Measurements from ENCODE around the gene CLDN4.
A peak's percentile ranks its signal among the peaks of the same experiment; 100 is the strongest.

The CLDN4 gene

DNA sequence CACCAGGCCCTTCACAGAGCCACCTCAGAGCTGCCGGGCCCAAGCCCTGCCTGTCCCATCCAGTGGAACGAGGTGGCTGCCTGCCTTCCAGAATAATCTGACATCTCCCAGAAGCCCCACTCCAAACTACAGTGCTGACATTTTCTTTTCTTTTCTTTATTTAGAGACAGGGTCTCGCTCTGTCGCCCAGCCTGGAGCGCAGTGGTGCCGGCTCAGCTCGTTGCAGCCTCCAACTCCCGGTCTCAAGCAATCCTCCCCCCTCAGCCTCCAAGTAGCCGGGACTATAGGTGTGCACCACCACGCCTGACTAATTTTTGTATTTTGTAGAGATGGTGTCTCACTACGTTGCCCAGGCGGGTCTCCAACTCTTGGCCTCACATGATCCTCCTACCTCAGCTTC, 30.5 kb downstream of the CLDN4 start:
- peaks cover 0 to 2% of the 10 kb centered on the region in 2 donors for H3K4me1 Mint-ChIP-seq (ENCODE audit: low read depth in 2 of 2)
- no peak for ATAC-seq (replicated peaks)
- no peaks in the 10 kb centered on the region for H3K9me3 Mint-ChIP-seq
- H3K27ac Mint-ChIP-seq, result no peak overlapping the region
- DNase-seq, result no peak
- H3K27me3 Mint-ChIP-seq, result peaks cover 13 to 31% of the 10 kb centered on the region in 2 donors
- no peaks in the 10 kb centered on the region for H3K36me3 Mint-ChIP-seq (ENCODE audit: insufficient read depth)
- no peak overlapping the region for H3K4me3 Mint-ChIP-seq

DNA sequence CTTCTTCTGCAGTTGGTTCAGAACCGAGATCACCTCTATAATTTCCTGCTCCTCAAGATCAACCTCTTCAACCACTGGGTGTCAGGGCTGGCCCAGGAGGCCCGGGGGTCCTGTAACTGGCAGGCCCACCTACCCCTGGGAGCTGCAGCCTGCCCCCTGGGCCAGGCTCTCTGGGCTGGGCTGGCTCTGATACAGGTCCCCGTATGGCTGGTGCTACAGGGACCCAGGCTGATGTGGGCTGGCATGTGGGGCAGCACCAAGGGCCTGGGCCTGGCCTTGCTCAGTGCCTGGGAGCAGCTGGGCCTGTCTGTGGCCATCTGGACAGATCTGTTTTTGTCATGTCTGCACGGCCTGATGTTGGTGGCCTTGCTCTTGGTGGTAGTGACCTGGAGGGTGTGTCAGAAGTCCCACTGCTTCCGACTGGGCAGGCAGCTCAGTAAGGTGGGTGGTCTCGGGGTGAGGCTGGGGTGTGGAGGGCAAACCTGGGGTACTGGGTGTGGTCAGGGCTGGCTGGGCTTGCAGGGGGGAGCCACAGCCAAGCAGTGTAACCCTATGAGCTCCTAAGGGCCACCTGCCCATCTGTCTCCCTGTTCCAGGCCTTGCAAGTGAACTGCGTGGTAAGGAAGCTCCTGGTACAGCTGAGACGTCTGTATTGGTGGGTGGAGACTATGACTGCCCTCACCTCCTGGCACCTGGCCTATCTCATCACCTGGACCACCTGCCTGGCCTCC, 34.4 kb downstream of the CLDN4 start:
- H3K9me3 Mint-ChIP-seq, result no peaks in the 10 kb centered on the region
- ATAC-seq (replicated peaks) (no peak), DNase-seq (no peak)
- H3K27me3 Mint-ChIP-seq, result peaks cover 0 to 12% of the 10 kb centered on the region in 2 donors
- peaks cover 2% of the 10 kb centered on the region for H3K36me3 Mint-ChIP-seq (ENCODE audit: insufficient read depth)
- H3K27ac Mint-ChIP-seq, result no peak overlapping the region
- H3K4me3 Mint-ChIP-seq, result no peak overlapping the region
- no peaks in the 10 kb centered on the region for H3K4me1 Mint-ChIP-seq (ENCODE audit: low read depth in 2 of 2)

DNA sequence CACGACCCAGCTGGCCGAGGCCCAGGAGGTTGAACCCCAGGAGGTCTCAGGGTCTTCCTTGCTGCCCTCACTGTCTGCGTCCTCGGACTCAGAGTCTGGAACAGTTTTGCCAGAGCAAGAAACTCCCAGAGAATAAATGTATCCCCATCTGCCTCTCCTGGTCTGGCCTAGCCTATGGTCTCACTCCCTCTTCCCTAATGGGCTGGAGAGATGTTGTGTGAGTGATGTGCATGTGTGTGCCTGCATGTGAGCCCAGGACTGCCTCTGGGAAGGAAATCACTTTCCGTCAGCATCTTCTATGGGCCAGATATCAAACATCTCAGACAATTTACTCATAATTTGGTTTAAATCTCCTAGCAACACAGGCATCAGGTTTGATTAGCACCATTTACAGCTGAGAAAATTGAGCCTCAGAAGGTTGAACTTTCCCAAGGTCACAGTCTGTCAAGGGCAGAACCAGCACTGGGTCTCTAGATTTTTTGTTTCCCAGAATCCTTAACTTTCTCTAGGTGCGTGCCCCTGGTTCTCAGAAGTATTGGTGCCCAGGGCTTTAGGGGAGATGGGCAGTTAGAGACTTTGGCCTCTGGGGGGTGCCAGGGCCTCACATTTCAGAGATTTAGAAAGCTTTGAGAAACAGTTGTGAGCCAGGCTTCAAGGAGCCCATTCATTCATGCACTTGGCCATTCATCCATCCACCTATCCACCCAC, 35.1 kb downstream of the CLDN4 start:
- Mint-ChIP-seq H3K4me1 (ENCODE audit: low read depth in 2 of 2) (no peaks in the 10 kb centered on the region), H3K27me3 (peaks cover 0 to 12% of the 10 kb centered on the region in 2 donors), H3K9me3 (no peaks in the 10 kb centered on the region), H3K27ac (no peak overlapping the region), H3K36me3 (ENCODE audit: insufficient read depth) (peaks cover 2% of the 10 kb centered on the region), H3K4me3 (no peak overlapping the region)
- DNase-seq, result no peak
- no peak for ATAC-seq (replicated peaks)

DNA sequence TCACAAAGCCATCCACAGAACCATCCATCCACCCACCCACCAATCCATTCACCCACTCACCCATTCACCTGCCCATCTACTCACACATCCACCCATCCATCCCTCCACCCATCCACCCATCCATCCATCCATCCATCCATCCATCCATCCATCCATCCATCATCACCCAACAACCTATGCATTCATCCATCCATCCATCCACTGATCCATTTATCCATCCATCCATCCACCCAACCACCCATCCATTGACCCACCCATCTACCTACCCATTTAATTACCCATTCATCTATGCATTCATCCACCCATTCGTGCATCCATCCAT, 35.6 kb downstream of the CLDN4 start:
- DNase-seq, result no peak
- H3K27me3 Mint-ChIP-seq, result peaks cover 0 to 7% of the 10 kb centered on the region in 2 donors
- H3K36me3 Mint-ChIP-seq (ENCODE audit: insufficient read depth), result peaks cover 2% of the 10 kb centered on the region
- H3K27ac Mint-ChIP-seq, result no peak overlapping the region
- no peak for ATAC-seq (replicated peaks)
- no peak overlapping the region for H3K4me3 Mint-ChIP-seq
- H3K4me1 Mint-ChIP-seq (ENCODE audit: low read depth in 2 of 2), result no peaks in the 10 kb centered on the region
- H3K9me3 Mint-ChIP-seq, result no peaks in the 10 kb centered on the region

DNA sequence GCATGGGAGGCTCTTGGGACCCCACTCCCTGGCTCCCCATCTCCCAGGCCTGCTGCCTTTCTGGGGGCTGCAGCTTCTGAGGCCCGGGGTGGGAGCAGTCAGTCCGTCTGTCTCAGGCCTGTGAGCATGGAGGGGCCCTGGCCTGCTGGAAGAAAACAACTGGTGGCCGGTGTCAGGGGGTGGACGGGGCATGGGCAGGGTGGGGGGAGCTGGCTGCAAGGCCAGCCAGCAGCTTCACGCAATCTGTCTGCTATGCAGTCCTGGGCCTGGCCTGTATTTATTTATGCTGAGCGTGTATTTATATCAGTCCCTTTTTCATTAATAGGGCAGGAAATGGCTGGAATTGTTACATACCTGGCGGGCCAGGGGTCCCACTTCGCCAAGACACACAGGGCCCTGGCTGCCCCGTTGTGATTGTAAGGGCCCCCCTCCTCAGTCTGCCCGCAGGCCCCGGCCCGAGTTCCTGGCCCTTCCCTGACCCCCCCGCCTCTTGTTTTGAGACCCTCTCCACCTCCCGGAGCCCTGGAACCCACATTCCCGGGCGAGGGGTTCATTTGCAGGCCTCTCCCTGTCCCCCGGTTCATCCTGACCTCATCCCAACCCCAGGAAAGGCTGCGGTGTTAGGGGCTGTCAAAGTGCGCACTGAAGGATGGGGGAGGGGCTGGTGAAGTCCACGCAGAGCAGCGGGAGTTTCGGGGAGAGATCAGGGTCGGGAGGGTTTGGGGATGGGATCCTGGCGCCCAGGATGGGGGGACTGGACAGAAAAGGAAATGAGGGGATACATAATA, 38.4 kb downstream of the CLDN4 start:
- peaks cover 2% of the 10 kb centered on the region for H3K36me3 Mint-ChIP-seq (ENCODE audit: insufficient read depth)
- ATAC-seq (replicated peaks) (no peak), DNase-seq (no peak)
- H3K9me3 Mint-ChIP-seq, result no peaks in the 10 kb centered on the region
- H3K4me1 Mint-ChIP-seq (ENCODE audit: low read depth in 2 of 2), result no peaks in the 10 kb centered on the region
- no peaks in the 10 kb centered on the region for H3K27me3 Mint-ChIP-seq
- no peak overlapping the region for H3K4me3 Mint-ChIP-seq
- no peak overlapping the region for H3K27ac Mint-ChIP-seq

DNA sequence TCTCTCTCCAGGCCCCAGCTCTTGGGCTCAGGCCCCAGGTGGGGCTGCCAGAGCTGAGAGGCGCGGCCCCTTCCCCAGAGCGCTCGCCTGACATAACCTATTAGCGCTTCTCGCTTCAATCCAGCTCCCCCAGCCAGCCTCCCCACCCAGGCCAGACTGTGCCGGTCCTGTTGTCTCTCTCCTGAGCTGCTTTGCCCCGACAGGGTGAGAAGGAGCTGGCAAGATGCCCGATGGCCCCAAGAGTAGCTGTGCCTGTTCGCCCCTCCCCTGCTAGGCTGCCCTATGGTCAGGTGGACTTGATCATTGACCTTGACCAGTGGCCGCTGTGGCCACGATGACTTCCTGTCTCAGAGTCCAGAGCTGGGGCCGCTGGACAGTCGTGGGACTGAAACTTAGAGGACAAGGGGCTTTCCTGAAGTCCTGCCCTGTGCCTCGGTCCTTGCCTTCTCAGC, 39.3 kb downstream of the CLDN4 start:
- DNase-seq (no peak), ATAC-seq (replicated peaks) (no peak)
- no peaks in the 10 kb centered on the region for H3K4me1 Mint-ChIP-seq (ENCODE audit: low read depth in 2 of 2)
- H3K36me3 Mint-ChIP-seq (ENCODE audit: insufficient read depth), result peaks cover 2% of the 10 kb centered on the region
- peak overlapping the region in 1 of 2 donors; percentile 39 for H3K27ac Mint-ChIP-seq
- no peak overlapping the region for H3K4me3 Mint-ChIP-seq
- no peaks in the 10 kb centered on the region for H3K9me3 Mint-ChIP-seq
- no peaks in the 10 kb centered on the region for H3K27me3 Mint-ChIP-seq

DNA sequence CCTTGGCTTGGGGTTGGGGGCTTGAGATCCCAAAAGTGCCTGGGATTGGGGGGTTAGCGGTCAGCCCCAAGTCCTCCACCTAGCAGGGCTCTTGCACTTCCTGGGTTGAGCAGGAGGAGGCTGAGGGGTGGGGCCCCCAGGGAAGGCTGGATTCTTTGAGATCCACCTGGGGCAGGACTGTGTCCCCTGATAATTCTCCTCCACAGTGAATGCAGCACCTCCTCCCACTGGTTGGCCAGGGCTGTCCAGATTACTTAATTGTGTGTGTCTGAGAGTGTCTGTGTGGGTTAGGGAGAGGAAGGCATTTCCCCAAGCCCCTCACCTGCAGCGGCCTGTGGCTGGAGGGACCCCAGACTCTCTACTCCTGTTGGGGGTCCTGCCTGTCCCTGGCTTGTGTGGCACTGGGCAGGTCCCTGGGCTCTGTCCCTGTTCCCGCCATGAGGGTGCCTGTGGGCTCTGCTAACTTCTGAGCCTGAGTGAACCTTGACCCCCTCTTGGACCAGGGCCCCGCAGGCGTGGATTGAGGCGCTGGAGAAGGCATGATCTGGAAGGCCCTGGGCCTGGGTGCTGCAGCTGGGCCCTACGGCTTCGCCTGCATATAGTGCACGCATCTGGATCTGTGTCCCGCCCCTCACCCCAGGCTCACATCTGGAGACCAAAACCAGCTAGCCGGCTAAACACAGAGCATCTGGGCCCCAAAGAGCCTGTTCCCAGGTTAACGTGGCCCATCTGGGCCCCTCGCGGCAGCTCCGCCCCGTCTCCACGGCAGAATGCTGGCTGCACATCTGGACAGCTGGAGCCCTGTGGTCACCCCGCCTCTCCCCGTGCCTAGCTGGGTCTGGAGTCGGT, 40.6 kb downstream of the CLDN4 start:
- Mint-ChIP-seq H3K27me3 (peaks cover 4 to 5% of the 10 kb centered on the region in 2 donors), H3K4me3 (no peak overlapping the region), H3K27ac (no peak overlapping the region), H3K36me3 (ENCODE audit: insufficient read depth) (peaks cover 2% of the 10 kb centered on the region), H3K4me1 (ENCODE audit: low read depth in 2 of 2) (no peaks in the 10 kb centered on the region), H3K9me3 (no peaks in the 10 kb centered on the region)
- DNase-seq (no peak), ATAC-seq (replicated peaks) (no peak)

DNA sequence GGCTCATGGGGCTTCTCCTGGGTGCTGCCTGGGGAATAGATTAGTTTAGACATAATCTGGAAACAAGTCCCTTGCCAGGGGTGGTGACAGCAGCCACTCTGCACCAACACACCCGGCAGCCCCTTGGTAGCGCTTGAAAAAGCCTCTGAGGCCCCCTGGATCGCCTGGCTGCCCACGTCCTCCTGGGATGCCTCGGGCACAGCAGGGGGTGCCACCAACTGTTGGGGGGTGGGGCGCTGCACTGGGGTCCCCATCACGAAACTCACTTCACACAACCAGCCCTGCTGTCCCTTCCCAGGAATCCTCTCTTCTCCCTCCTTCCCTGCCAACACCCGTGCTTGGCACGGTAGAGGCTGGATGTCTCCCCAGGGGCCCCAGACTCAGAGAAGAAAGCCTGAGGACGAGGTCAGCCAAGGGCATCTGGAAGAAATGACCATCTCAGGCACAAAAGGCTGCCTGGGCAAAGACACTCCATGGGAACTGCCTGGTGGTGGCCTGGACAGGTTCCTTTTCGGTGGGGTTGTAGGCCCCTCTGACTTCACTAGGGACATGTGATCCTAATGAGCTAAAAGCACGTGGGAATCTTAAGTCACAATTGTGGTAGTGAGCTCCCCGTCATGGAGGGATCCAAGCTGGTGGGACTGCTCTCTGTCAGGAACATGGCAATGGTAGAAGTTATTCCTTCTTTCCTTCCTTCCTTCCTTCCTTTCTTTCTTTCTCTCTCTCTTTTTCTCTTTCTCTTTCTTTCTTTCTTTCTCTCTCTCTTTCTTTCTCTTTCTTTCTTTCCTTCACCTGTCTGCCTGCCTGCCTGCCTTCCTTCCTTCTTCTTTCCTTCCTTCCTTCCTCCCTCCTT, 41.5 kb downstream of the CLDN4 start:
- Mint-ChIP-seq H3K27ac (no peak overlapping the region), H3K4me3 (no peak overlapping the region), H3K27me3 (peaks cover 11 to 12% of the 10 kb centered on the region in 2 donors), H3K36me3 (ENCODE audit: insufficient read depth) (peaks cover 2% of the 10 kb centered on the region), H3K9me3 (no peaks in the 10 kb centered on the region), H3K4me1 (ENCODE audit: low read depth in 2 of 2) (no peaks in the 10 kb centered on the region)
- ATAC-seq (replicated peaks) (no peak), DNase-seq (no peak)

DNA sequence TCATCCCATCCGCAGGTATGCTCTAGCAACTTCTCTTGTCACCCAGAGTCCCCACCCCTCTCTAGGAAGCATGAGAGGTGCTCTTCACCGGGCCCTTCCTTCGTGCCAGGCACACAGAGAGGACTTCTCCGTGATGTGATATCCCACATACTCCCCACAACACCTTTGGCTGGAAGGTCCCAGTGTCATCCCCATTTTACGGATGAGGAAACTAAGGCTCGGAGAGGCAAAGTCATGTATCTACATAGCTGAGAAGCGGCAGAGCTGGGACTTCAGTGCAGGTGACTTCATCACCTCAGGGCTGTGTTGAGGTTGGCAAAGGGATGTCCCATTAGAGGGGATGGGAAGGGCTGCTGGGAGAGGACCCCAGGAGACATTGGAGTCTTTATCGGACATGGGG, 45.6 kb downstream of the CLDN4 start:
- Mint-ChIP-seq H3K4me1 (ENCODE audit: low read depth in 2 of 2) (no peaks in the 10 kb centered on the region), H3K27me3 (peaks cover 29 to 40% of the 10 kb centered on the region in 2 donors), H3K4me3 (no peak overlapping the region), H3K36me3 (ENCODE audit: insufficient read depth) (peaks cover under 1% of the 10 kb centered on the region), H3K9me3 (no peaks in the 10 kb centered on the region), H3K27ac (no peak overlapping the region)
- DNase-seq (no peak), ATAC-seq (replicated peaks) (no peak)

DNA sequence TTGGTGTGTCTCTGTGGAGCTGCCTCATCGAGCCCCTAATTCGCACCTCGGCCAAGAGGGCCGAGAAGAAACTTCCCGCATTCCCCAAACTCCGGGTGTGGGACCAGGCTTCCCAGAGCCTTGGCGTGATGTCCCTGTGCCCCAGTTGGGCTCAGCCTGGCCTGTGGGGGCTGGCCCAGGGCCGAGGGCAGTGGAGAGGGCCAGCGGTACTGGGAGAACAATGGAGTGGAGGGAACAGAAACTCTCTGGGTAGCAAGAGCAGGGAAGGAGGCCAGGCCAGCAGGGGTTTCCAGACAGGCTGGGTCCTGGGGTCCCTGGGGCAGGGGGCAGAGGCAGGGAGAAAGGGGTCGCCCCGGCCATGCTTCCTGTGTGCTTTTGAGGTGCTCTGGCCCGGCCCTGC, 46.2 kb downstream of the CLDN4 start:
- DNase-seq (no peak), ATAC-seq (replicated peaks) (no peak)
- Mint-ChIP-seq H3K4me1 (ENCODE audit: low read depth in 2 of 2) (no peaks in the 10 kb centered on the region), H3K9me3 (no peaks in the 10 kb centered on the region), H3K27ac (no peak overlapping the region), H3K4me3 (no peak overlapping the region), H3K27me3 (peaks cover 29 to 40% of the 10 kb centered on the region in 2 donors), H3K36me3 (ENCODE audit: insufficient read depth) (peaks cover 3% of the 10 kb centered on the region)

DNA sequence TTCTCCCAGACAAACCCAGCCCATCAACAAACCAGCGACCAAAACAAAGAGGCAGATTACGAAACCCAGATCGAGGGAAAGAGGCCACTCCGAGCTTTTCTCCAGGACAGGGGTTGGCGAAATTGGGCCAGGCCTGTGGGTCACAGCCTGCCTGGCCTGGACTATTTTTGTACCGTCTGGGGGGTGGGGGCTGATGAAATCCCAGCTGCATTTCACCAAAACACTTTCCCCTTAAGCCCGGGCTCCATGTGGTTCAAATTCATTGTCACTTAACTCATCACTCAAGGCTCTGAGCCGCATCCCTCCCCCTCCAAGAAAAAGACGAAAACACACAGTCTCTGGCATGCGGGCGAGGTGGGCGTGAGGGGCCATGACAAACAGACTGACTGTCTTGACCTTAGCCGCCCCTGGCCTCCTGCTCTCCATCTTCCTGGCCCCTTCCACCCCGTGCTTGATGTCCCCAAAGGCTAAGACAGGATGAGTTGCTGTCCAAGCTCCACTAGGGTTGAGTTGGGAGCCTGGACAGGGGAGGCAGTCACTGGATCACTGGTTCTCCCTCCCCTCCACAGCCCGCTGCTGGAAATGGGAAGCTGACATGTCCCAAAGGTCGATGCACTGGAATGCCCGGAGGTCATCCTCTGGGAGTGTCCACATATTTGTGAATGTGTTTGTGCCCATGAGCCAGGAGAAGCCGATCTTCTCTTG, 49.3 kb downstream of the CLDN4 start:
- peaks cover 36 to 52% of the 10 kb centered on the region in 2 donors for H3K27me3 Mint-ChIP-seq
- H3K36me3 Mint-ChIP-seq (ENCODE audit: insufficient read depth), result peaks cover 3% of the 10 kb centered on the region
- H3K27ac Mint-ChIP-seq, result no peak overlapping the region
- H3K9me3 Mint-ChIP-seq, result no peaks in the 10 kb centered on the region
- no peak overlapping the region for H3K4me3 Mint-ChIP-seq
- DNase-seq (no peak), ATAC-seq (replicated peaks) (no peak)
- no peaks in the 10 kb centered on the region for H3K4me1 Mint-ChIP-seq (ENCODE audit: low read depth in 2 of 2)

DNA sequence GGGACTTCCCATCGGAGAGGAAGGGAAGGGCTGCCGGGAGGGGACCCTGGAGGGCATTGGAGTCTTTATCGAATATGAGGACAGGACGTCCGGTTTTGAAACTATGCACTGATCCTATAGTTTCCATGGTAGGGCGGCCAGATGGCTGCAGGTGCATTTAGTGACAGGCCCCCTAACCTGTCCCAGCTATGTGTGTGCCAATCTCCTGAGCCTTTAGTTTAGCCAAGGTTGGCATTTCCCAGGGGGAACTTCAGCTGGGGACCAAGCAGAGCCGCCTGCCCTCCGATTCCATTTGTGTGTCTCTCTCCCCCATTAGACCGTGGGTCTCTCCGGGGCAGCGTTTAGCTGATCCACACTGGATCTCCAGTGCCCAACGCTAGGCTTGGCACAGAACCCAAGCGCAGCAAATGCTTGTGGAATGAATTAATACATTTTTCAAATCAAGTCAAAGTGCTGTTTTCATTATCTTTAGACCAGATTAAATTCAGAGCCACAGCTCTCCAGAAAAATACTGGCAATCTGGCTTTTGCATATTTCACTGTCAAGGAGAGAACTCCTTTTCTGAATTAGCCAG, 50.0 kb downstream of the CLDN4 start:
- Mint-ChIP-seq H3K4me3 (no peak overlapping the region), H3K4me1 (ENCODE audit: low read depth in 2 of 2) (no peaks in the 10 kb centered on the region), H3K27ac (no peak overlapping the region), H3K9me3 (no peaks in the 10 kb centered on the region), H3K36me3 (ENCODE audit: insufficient read depth) (peaks cover 3% of the 10 kb centered on the region), H3K27me3 (peaks cover 36 to 55% of the 10 kb centered on the region in 2 donors)
- ATAC-seq (replicated peaks) (no peak), DNase-seq (no peak)

All from effector memory CD8-positive, alpha-beta T cell (primary cell).